Body of pancreas (tissue), 4 donors: ENCODE data around the gene SNX21.

ENCODE experiments used
- CTCF ChIP-seq, 7 experiments: fragments of 450-650 bp in 4 of 7; fragments of 200-600 bp in 3 of 7; sonication (generic) in 3 of 7; IDR thresholded peaks; one replicate each; pipeline ENCODE4 v1.5.1; 2016 to 2019; ENCODE audit warnings: antibody characterized with exemption in 7 of 7
- POLR2A ChIP-seq, 3 donors: fragments of 450-650 bp; IDR thresholded peaks; one replicate each; pipeline ENCODE4 v1.6.1; 2016; ENCODE audit warnings: antibody characterized with exemption in 3 of 3, mild to moderate bottlenecking in 2 of 3

GRCh38 chr20:45792317-45793118 is 41.1 kb upstream of the SNX21 start:
- TF ChIP-seq POLR2A (IDR thresholded peaks at IDR 0.05) (no peak), CTCF (IDR thresholded peaks at IDR 0.05) (no peak)
